Stimulated activated CD8-positive, alpha-beta memory T cell treated with anti-CD3 and anti-CD28 coated beads, Interleukin-4, amount 100 ng/mL, for 48 hours (primary cell): ENCODE measurements around the gene ANKRD33B.

Experiments
- DNase-seq: peaks from one replicate; pipeline ENCODE4 v3.0.0-alpha.2; 2020

ANKRD33B gene

DNA sequence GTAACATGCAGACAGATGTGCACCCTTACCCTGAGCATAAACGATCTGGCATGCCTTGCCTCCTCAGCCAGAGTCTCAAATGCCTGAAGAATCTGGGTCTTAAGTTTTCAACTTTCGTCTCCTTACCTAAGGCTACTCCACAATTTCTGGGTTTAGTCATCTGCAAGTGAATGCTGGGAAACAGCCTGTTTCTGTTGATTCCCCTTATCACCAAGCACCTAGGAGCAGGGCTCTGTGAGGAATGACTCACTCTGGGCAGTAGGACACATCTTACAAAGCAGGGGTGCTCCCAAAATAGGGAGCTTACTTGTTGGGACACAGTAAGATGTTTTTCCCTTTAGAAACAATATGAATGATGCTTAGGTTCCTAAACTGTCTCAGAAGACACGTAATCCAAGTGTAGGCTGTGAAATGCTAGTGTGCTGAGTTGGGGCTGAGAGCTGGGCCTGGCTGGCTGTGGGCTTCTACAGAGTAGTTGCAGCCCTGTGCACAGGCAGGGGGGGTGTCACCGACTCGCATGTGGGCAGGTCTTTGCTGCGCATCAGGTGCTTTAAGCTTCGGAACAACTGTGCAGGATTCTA lies 139.1 kb downstream of the ANKRD33B start:
- no peak for DNase-seq

DNA sequence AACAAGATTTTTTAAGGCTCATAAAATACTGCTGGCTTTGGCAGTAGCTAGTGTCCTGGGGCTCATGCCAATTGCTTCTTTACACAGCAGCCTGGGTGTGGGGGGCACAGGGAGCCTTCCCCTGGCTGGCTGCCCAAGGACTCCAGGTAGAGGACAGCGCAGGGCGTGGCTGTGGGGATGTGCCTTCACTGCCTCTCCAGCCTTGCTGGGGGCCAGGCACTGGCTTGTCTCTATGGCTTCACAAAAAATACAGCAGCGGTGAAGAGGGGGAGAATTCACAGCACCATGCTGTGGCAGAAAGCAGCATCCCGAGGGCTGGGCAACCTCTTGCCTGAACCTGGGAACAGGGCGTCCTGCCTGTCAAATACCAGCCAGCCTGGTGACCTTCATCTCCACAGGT lies 139.8 kb downstream of the ANKRD33B start:
- DNase-seq, result no peak

DNA sequence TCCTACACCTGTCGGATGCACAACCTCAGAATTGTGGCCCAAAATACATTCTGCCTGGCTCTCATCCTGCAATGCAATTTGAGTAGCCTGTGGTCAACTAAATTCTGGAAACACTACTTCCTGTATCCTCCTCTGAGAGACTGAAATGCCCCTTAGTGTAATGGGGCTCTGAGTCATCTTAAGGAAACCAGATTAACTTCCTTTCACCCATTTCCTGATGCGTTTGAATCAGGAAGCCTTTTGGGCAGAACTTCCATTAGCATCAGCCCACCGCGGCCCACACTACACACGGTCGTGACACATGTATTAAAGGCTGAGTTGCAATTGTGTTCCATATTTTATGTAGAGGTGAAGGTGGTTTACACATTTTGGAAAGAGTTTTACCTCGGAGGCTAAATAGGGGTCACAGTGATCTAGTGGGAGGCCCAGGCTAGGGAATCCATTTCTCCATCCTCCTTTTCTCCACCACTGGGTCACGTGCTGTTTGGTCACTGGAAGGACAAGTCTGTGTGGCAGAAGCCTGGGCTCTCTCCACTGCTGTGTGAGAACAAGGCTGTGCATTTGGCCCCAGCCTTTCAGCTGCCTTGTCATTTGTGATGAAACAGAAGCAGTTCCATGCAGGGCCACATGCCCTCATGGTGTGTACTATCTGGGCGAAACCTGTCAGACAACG lies 141.2 kb downstream of the ANKRD33B start:
- DNase-seq, result no peak

DNA sequence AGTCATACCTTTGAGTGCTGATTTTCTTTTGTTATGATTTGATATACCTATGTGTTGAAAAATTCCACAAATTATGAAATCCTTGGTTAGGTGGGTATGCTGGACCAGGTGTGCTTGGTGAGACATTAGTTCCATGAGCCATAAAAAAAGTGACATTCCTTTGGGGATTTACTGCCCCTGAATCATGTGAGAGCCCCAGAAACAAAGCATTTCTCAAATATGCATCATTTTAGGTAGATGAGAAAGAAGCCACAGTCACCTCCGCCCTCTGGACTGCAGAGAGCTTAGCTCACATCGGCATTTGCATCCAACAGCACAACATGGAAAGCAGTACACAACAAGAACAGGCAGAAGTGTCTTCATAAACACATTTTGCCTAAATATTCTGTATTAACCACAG lies 141.9 kb downstream of the ANKRD33B start:
- DNase-seq, result no peak

DNA sequence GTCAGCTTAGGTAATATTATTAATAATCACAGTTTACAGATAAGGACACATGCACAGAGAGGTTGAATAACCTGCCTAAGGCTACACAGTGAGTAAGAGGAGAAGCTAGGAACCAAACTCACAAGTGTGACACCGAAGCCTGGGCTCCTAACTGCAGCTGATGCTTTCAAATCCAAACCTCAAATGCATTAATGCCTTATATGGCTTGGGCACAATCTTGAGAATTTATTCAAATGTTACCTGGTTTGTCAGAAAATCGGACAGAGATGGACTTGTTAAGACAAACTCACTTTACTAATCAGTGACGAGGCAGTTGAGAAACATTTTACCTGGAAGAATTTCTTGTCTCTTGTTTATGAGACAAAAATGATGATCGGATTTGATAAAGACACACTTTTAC lies 142.5 kb downstream of the ANKRD33B start:
- DNase-seq, result no peak
